Astrocyte of the cerebellum (primary cell): ENCODE results near the gene SORT1.
A peak's percentile ranks its signal among the peaks of the same experiment; 100 is the strongest.
"Not testable (repeated sequence)": the region's sequence is repeated elsewhere in the genome, so short reads cannot be mapped to it uniquely, and the experiment has no call there.

Experiments used
- DNase-seq: peaks from one replicate; pipeline ENCODE4 v3.0.0-alpha.2; 2011; ENCODE audit warnings: low read depth
- H3K4me3 ChIP-seq: 2 replicates; pipeline ENCODE4 v1.5.1; 2011; ENCODE audit warnings: mild to moderate bottlenecking, low read depth, low read length, moderate library complexity
- in situ Hi-C: cut with HindIII; loops from 2 replicates; pipeline ENCODE4 v1.10.0; 2017; ENCODE audit warnings: low sequenced_read_pairs
- TF ChIP-seq, protein P1 (sequence below): IDR thresholded peaks from 2 replicates; pipeline ENCODE4 v1.5.1; 2012; ENCODE audit warnings: low read length, low read depth, moderate library complexity, mild to moderate bottlenecking; ENCODE audit errors: missing control alignments

The SORT1 gene

DNA sequence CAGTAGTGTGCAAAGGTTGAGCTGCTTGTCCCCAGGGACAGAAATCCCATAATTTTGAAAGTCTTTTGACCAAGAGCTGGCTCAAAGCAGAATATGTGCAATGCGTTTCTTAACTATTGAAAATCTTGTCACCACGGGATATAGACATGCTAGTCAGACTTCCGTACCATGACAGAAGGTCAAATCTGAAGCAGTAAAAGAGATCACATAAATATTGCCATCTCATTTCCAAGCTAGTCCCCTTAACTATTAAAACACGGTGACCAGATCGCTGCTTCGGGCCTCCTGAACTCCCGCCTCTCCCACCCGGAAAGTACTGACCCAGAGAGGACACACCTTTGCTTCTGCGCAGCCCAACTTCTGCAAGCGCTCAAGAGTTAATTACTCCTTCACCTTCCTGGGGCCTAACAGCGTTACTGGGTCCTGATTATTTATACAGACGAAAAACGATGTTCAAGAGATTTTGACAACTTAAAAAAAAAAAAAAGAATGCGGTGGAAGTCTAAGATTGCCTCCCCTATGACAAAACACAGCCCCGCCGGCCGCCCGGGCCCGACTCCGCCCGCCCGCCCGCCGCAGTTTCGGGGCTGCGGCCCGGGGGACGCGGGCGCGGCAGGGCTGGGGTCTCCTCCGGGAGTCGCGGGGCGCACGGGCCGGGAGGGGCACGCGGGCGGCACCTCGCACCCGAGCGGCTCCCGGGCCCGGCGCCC is 692 bp downstream of the SORT1 start:
- in situ Hi-C loops: no loop called here
- no peak for DNase-seq

DNA sequence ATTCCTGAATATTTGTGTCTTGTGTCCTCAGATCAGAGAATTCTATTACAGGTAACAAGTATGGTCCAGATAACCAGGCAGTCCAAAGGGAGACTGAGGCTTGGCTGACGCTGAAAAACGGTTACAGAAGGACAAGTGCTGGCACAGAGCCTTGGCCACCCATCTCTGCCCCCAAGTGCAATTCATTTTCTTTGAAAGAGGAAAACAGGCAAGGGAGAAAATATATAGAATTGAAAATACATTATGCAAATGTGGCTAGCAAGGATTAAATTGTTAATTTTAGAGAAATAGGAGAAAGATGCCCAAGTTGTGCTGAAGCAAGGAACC is 1.2 kb downstream of the SORT1 start:
- in situ Hi-C loops: no loop called here
- TF ChIP-seq, protein P1, sequence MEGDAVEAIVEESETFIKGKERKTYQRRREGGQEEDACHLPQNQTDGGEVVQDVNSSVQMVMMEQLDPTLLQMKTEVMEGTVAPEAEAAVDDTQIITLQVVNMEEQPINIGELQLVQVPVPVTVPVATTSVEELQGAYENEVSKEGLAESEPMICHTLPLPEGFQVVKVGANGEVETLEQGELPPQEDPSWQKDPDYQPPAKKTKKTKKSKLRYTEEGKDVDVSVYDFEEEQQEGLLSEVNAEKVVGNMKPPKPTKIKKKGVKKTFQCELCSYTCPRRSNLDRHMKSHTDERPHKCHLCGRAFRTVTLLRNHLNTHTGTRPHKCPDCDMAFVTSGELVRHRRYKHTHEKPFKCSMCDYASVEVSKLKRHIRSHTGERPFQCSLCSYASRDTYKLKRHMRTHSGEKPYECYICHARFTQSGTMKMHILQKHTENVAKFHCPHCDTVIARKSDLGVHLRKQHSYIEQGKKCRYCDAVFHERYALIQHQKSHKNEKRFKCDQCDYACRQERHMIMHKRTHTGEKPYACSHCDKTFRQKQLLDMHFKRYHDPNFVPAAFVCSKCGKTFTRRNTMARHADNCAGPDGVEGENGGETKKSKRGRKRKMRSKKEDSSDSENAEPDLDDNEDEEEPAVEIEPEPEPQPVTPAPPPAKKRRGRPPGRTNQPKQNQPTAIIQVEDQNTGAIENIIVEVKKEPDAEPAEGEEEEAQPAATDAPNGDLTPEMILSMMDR: no peak
- DNase-seq: no peak
- peak overlapping the region; percentile 49 for H3K4me3 ChIP-seq

More for the DNA sequence above, 692 bp downstream of the SORT1 start:
- TF ChIP-seq, protein P1: no peak
- peak overlapping the region; percentile 49 for H3K4me3 ChIP-seq

DNA sequence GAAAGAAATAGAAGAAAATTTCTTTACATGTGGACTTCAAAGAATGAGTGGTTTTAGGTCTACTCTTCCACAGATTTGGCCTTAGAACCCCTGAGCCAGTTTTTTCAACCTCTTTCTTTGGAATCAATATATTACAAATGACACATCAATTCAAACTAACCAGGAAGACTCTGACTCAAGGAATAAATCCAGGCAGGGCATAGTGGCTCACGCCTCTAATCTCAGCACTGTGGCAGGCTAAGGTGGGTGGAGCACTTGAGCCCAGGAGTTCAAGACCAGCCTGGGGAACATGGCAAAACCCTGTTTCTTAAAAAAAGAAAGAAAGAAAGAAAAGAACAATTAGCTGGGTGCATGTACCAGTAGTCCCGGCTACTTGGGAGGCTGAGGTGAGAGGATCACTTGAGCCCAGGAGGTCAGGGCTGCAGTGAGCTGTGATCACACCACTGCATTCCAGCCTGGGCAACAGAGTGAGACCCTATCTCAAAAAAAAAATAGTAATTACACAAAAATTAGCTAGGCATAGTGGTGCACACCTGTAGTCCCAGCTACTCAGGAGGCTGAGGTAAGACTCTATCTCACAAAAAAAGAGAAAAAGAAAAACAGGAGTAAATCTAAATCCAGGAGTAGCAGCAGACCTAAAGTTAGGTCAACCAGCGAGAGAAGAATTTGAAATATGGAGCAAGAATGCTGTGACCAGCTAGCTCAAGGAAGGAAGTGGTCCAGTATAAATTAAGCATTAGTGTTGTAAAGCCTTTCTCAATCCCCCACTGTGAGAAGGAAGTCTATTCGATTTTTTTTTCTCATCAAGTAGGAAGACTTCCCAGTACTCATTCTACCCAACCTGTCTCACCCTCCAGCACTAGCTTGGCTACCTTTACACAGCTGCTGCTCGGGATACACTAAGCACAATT is 1.9 kb downstream of the SORT1 start:
- TF ChIP-seq, protein P1: no peak
- DNase-seq: peak; percentile 74
- in situ Hi-C loops: no loop called here
- H3K4me3 ChIP-seq: peak overlapping the region; percentile 49

DNA sequence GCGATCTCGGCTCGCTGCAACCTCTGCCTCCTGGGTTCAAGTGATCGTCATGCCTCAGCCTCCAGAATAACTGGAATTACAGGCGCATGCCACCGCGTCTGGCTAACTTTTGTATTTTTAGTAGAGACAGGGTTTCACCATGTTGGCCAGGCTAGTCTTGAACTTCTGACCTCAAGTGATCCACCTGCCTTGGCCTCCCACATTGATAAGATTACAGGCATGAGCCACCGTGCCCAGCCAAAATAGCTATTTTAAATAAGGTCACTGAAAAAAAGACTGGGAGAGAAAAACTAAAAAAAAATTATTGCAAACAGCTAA is 2.5 kb downstream of the SORT1 start:
- H3K4me3 ChIP-seq, DNase-seq, in situ Hi-C loops: not testable (repeated sequence)

DNA sequence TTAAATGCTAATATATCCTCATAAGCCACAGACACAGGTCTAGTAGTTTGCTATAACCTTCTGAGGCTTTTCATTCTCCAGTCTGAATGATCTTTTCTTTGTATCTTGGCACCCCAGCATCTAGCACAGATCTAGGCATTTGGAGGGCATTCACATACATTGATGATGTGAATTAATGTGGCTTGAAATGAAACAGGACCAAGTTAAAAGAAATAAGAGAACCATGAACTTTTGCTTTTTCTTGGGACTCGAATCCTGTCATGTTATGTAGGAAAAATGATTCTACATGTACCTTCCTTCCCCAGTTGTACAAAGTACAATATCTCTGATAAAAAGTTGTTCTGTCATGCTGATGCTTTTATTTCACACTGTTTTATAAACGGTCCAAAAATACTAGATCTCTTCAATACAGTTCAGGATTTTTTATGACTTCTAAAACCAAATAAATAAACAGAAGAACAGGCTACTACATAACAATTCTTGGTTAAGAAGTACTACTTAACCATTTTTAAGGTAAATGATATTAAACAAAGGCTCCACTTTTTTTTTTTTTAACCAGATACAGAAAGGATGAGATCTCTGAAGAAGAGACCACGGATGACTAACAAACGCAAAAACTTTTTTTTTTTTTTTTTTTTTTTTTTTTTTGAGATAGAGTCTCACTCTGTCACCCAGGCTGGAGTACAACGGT is 3.0 kb downstream of the SORT1 start:
- H3K4me3 ChIP-seq: no peak overlapping the region
- TF ChIP-seq, protein P1: no peak
- no peak for DNase-seq
- in situ Hi-C loops: no loop called here

DNA sequence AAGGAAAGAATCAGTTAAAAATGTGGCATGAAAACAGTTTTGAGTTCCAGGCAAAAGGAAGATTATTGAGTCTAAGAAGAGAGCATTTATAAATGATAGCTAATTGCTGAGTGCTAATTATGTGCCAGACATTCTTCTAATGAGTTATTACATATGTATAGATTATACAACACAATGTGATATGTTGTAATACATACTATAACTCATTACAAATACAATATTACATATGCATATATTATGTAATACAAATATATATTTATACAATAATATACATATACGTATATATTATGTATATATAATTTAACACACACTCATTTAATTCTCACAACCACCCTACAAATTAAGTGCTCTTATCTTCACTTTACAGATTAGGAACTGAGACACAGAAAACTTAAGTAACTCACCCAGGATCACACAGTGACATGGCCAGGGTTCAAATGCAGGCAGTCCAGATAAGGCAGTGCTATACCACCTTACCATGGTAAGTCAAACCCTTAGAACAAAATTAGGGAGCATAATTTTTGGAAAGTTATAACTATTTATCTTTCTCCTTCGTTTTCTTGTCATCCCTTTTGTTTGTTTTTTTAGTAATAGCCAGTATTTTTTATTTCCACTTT is 4.0 kb downstream of the SORT1 start:
- in situ Hi-C loops: no loop called here
- DNase-seq: no peak
- TF ChIP-seq, protein P1: no peak
- no peak overlapping the region for H3K4me3 ChIP-seq
